ENCODE measurements around the gene COL4A6.

GRCh38 chrX:108439426-108439942 lies 1.3 kb upstream of the COL4A6 start, which contains the start of gene COL4A5:
- TF ChIP-seq POLR2A (IDR thresholded peaks at IDR 0.05; ENCODE audit: low read length), result no peak
- no peak for TF ChIP-seq GATA1 (IDR thresholded peaks at IDR 0.05; ENCODE audit: low read depth, low read length)
